HG03025 (cell line): ENCODE measurements around the gene SLC22A23.
A peak's percentile ranks its signal among the peaks of the same experiment; 100 is the strongest.

Experiments
- ATAC-seq: cut with Tn5 transposase; IDR thresholded peaks from one replicate; pipeline ENCODE4 v1.9.1; 2021; ENCODE audit warnings: mild to moderate bottlenecking, moderate library complexity; ENCODE audit not compliant: unreplicated experiment, low FRiP score

Gene SLC22A23

GRCh38 chr6:3277851-3278416 is 178.9 kb downstream of the SLC22A23 start:
- ATAC-seq, result no peak

- ATAC-seq, result no peak
These were observed 179.6 kb downstream of the SLC22A23 start for GRCh38 chr6:3277251-3277650.

GRCh38 chr6:3276174-3277167 is 180.4 kb downstream of the SLC22A23 start:
- no peak for ATAC-seq

GRCh38 chr6:3273707-3274521 is 182.9 kb downstream of the SLC22A23 start:
- ATAC-seq, result no peak

- no peak for ATAC-seq
These were observed 183.8 kb downstream of the SLC22A23 start for GRCh38 chr6:3272911-3273547.

GRCh38 chr6:3271756-3272155 is 185.1 kb downstream of the SLC22A23 start:
- no peak for ATAC-seq

DNA sequence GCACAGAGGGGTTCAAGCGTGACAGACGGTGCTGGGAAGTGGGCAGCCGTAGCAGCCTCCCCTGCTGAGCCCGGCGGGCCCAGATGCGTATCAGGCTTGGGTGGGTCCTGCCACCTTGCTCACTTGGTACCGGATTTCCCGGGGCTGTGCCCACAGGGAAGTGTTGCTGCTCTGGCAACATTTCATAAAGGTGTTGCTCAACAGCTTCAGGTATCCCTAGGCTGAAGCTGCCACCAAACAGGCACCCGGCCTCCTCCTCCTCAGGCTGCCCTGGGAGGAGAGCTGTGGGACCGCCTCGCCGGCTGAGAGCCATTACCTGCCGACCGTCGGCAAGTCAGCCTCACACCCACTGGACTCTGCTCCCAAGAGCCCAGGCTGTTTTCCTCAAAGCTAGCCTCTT is 186.6 kb downstream of the SLC22A23 start:
- no peak for ATAC-seq

- ATAC-seq, result no peak
These were observed 187.4 kb downstream of the SLC22A23 start for GRCh38 chr6:3269281-3269975.

DNA sequence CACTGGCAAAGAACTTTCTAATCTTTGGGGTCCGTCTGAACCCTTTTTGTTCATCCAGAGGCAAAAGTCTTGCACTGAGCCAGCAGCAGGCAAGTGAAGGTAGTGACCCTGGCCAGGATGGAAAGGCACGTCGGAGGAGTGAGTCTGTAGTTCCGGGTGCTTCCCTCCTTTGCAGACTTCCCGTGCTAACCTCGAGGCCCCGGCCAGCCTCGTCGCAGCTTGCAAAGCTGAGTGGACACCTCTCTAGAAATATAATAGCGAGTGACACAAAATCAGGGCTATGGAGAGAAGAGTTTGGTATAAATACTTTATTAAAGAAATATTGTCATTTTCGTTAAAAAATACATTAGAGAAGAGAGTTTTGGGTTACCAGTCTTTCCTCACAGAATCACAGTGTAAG is 188.2 kb downstream of the SLC22A23 start:
- no peak for ATAC-seq

GRCh38 chr6:3267162-3267561 is 189.7 kb downstream of the SLC22A23 start:
- no peak for ATAC-seq

DNA sequence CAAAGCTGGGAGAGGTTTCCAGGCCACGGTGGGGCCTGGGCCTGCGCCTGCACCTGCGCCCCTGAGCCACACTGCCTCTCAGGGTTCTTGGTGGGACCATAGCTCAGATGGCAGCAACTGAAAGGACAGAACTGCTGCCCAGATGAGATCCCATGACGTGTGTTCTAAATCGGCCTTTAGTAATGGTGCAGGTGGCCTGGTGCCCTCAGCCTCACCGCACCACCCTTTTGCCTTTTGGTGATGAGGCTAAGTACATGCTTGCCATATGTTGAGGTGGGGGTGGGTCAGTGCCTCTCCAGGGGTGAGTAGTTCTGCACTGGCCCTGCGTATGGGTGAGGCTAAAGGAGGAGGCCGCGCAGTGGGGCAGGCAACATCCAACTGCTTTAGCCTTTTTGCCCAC is 190.7 kb downstream of the SLC22A23 start:
- no peak for ATAC-seq

GRCh38 chr6:3265671-3266070 is 191.2 kb downstream of the SLC22A23 start:
- ATAC-seq, result no peak

- no peak for ATAC-seq
These were observed 192.5 kb downstream of the SLC22A23 start for GRCh38 chr6:3264356-3264755.

GRCh38 chr6:3263096-3263495 is 193.8 kb downstream of the SLC22A23 start:
- no peak for ATAC-seq

GRCh38 chr6:3261921-3262320 is 194.9 kb downstream of the SLC22A23 start:
- no peak for ATAC-seq

GRCh38 chr6:3261518-3261820 is 195.4 kb downstream of the SLC22A23 start:
- ATAC-seq, result no peak

DNA sequence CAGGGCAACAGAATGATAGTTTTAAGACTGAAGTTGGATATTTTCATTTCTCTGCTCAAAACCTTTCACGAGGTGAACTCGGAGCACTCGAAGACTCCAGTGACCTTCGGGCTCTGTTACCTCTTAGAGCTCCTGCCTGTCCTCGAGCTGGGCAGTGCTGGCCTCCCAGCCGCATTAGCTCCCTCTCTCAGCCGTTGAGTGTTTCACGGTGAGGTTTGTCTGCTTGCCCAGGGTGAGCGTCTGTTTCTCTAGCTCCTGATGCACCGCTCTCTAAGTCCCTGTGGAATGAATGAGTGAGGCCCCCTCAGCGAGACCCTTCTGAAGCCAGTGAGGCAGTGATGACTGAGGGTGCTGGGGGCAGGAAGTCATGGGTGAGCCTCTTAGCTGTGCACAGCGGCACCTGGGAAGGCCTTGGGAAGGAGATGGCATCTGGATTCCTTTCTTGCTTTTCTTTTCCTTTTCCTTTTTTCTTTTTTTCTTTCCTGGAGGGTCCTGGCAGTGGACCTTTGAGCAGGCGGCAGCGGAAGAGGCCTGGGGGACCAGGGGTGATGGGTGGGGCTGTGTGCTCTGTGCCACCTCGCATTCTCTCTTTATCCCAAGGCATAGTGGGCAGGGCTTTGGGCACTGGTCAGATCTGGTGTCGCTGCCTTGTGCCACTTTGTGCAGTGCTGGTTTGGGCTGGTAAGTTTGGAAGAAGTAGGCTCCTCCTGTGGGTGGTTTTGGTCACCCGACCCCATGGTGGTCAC is 195.9 kb downstream of the SLC22A23 start:
- ATAC-seq, result no peak

GRCh38 chr6:3260296-3260695 is 196.6 kb downstream of the SLC22A23 start:
- no peak for ATAC-seq

- ATAC-seq, result peak; percentile 27
These were observed 197.3 kb downstream of the SLC22A23 start for GRCh38 chr6:3259491-3259958.
